ENCODE results near the gene LRR1. TPM values are rescaled to one million over a fixed set of nuclear protein-coding genes. Genes with fewer than 3 reads are reported as not detected.
"Not testable (repeated sequence)": the region's sequence is repeated elsewhere in the genome, so short reads cannot be mapped to it uniquely, and the experiment has no call there.

LRR1 gene
- 10 to 100 TPM; 12.0 to 15.7 (median 12.5) TPM for polyA plus RNA-seq (ENCODE audit: insufficient read length in 4 of 4)

GRCh38 chr14:49598485-49599300, at the start of gene LRR1:
Gene LRR1 (plus strand): TSS chr14:49598940. CDS start chr14:49599021, 81 bp downstream.
- peak in 2 of 4 donors; percentile 74 to 90 for DNase-seq (ENCODE audit: low read depth in 4 of 4, low spot score in 3 of 4)

GRCh38 chr14:49549446-49549845, 49.3 kb upstream of the LRR1 start:
- DNase-seq (ENCODE audit: low read depth in 4 of 4, low spot score in 3 of 4) = no peak

GRCh38 chr14:49549881-49550280, 48.9 kb upstream of the LRR1 start:
- DNase-seq (ENCODE audit: low read depth in 4 of 4, low spot score in 3 of 4) = no peak

- no peak for DNase-seq (ENCODE audit: low read depth in 4 of 4, low spot score in 3 of 4)
These were observed 48.2 kb upstream of the LRR1 start for GRCh38 chr14:49550286-49551184.

- DNase-seq (ENCODE audit: low read depth in 4 of 4, low spot score in 3 of 4) = no peak
These were observed 47.2 kb upstream of the LRR1 start for GRCh38 chr14:49551569-49551968.

- DNase-seq (ENCODE audit: low read depth in 4 of 4, low spot score in 3 of 4) = no peak
These were observed 45.6 kb upstream of the LRR1 start for GRCh38 chr14:49553106-49553505.

- no peak for DNase-seq (ENCODE audit: low read depth in 4 of 4, low spot score in 3 of 4)
These were observed 44.8 kb upstream of the LRR1 start for GRCh38 chr14:49553892-49554291.

- DNase-seq (ENCODE audit: low read depth in 4 of 4, low spot score in 3 of 4) = no peak
These were observed 38.6 kb upstream of the LRR1 start for GRCh38 chr14:49559979-49560768.

GRCh38 chr14:49566714-49567113, 32.0 kb upstream of the LRR1 start:
- no peak for DNase-seq (ENCODE audit: low read depth in 4 of 4, low spot score in 3 of 4)

- DNase-seq (ENCODE audit: low read depth in 4 of 4, low spot score in 3 of 4) = no peak
These were observed 29.5 kb upstream of the LRR1 start for GRCh38 chr14:49569281-49569680.

- DNase-seq (ENCODE audit: low read depth in 4 of 4, low spot score in 3 of 4) = no peak
These were observed 24.7 kb upstream of the LRR1 start for GRCh38 chr14:49574038-49574437.

GRCh38 chr14:49578141-49578540, 20.6 kb upstream of the LRR1 start:
- DNase-seq (ENCODE audit: low read depth in 4 of 4, low spot score in 3 of 4) = no peak

GRCh38 chr14:49579841-49580240, 18.9 kb upstream of the LRR1 start:
- no peak for DNase-seq (ENCODE audit: low read depth in 4 of 4, low spot score in 3 of 4)

- no peak for DNase-seq (ENCODE audit: low read depth in 4 of 4, low spot score in 3 of 4)
These were observed 17.3 kb upstream of the LRR1 start for GRCh38 chr14:49581209-49582112.

- DNase-seq (ENCODE audit: low read depth in 4 of 4, low spot score in 3 of 4) = no peak
These were observed 16.4 kb upstream of the LRR1 start for GRCh38 chr14:49582113-49582977.

- no peak for DNase-seq (ENCODE audit: low read depth in 4 of 4, low spot score in 3 of 4)
These were observed 15.1 kb upstream of the LRR1 start for GRCh38 chr14:49583629-49584028.

GRCh38 chr14:49584058-49584457, 14.7 kb upstream of the LRR1 start:
- DNase-seq (ENCODE audit: low read depth in 4 of 4, low spot score in 3 of 4) = no peak

GRCh38 chr14:49584981-49585640, 13.6 kb upstream of the LRR1 start:
- not testable (repeated sequence) for DNase-seq (ENCODE audit: low read depth in 4 of 4, low spot score in 3 of 4)

Measured in right renal pelvis (tissue), 4 donors.